OCI-LY7 (cell line): ENCODE measurements around the gene FOXE1.

Experiments
- EZH2phosphoT487 ChIP-seq: fragments of 200-600 bp; sonication (generic); IDR thresholded peaks from 2 replicates; pipeline ENCODE4 v1.6.1; 2018; ENCODE audit warnings: low read depth, borderline replicate concordance, mild to moderate bottlenecking, mixed run types, antibody characterized with exemption, low read length, moderate library complexity, mixed read lengths
- TF ChIP-seq, protein P1 (sequence below): fragments of 200-600 bp; sonication (generic); conservative IDR thresholded peaks from 2 replicates; pipeline ENCODE4 v1.5.1; 2014; ENCODE audit warnings: mild to moderate bottlenecking, antibody characterized with exemption, low read length, moderate library complexity, mixed read lengths

- TF ChIP-seq, protein P1, sequence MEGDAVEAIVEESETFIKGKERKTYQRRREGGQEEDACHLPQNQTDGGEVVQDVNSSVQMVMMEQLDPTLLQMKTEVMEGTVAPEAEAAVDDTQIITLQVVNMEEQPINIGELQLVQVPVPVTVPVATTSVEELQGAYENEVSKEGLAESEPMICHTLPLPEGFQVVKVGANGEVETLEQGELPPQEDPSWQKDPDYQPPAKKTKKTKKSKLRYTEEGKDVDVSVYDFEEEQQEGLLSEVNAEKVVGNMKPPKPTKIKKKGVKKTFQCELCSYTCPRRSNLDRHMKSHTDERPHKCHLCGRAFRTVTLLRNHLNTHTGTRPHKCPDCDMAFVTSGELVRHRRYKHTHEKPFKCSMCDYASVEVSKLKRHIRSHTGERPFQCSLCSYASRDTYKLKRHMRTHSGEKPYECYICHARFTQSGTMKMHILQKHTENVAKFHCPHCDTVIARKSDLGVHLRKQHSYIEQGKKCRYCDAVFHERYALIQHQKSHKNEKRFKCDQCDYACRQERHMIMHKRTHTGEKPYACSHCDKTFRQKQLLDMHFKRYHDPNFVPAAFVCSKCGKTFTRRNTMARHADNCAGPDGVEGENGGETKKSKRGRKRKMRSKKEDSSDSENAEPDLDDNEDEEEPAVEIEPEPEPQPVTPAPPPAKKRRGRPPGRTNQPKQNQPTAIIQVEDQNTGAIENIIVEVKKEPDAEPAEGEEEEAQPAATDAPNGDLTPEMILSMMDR: no peak
- no peak for TF ChIP-seq EZH2phosphoT487
Measured at GRCh38 chr9:97854696-97855485, 1.9 kb downstream of the FOXE1 start.
